PC-3 (cell line): ENCODE data around the gene NAA38. TPM values are rescaled to one million over a fixed set of nuclear protein-coding genes. Genes with fewer than 3 reads are reported as not detected.
A peak's percentile ranks its signal among the peaks of the same experiment; 100 is the strongest.

ENCODE experiments used
- ATAC-seq: fragments of 200-7000 bp; cut with Tn5 transposase; 2 replicates; pipeline ENCODE4 v1.9.1; 2020; ENCODE audit warnings: mild to moderate bottlenecking, moderate library complexity
- BruUV-seq: library from RNA; stranded (reverse); fragments of 400-500 nt; replicated peaks from 2 replicates; lab custom pipeline; 2021; lab: Mats Ljungman, UMichigan
- CTCF ChIA-PET: fragments of 300-600 bp; sonication (Branson Sonifier 250); formaldehyde crosslinking; loops from one replicate; lab custom pipeline; 2022; ENCODE audit warnings: antibody characterized with exemption; lab: Charles Lee
- POLR2A ChIA-PET: fragments of 300-600 bp; sonication (Branson Sonifier 250); formaldehyde crosslinking; loops from one replicate; lab custom pipeline; 2022; ENCODE audit warnings: antibody characterized with exemption; ENCODE audit not compliant: unreplicated experiment; lab: Charles Lee
- DNase-seq: peaks from one replicate; pipeline ENCODE4 v3.0.0-alpha.2; 2015
- H2AFZ ChIP-seq: fragments of 300-600 bp; sonication (generic); 2 replicates; pipeline ENCODE4 v1.6.0; 2016; ENCODE audit warnings: antibody characterized with exemption, low read length
- H3F3A ChIP-seq: fragments of 300-600 bp; sonication (generic); one replicate; pipeline ENCODE4 v1.6.0; 2017; ENCODE audit warnings: antibody characterized with exemption, low read length, control low read depth, mild to moderate bottlenecking; ENCODE audit not compliant: unreplicated experiment
- H3K27ac ChIP-seq: fragments of 300-600 bp; sonication (generic); 2 replicates; pipeline ENCODE4 v1.5.1; 2016; ENCODE audit warnings: mild to moderate bottlenecking, low read length
- H3K27me3 ChIP-seq: fragments of 300-600 bp; sonication (generic); 2 replicates; pipeline ENCODE4 v1.6.1; 2016; ENCODE audit warnings: low read length, mixed read lengths
- H3K36me3 ChIP-seq: fragments of 300-600 bp; sonication (generic); 2 replicates; pipeline ENCODE4 v1.6.1; 2016; ENCODE audit warnings: low read depth, mixed run types, low read length, mixed read lengths
- H3K4me1 ChIP-seq: fragments of 300-600 bp; sonication (generic); 2 replicates; pipeline ENCODE4 v1.5.1; 2016; ENCODE audit warnings: low read length; ENCODE audit not compliant: insufficient read depth
- H3K4me2 ChIP-seq: fragments of 300-600 bp; sonication (generic); 2 replicates; pipeline ENCODE4 v1.6.0; 2016; ENCODE audit warnings: low read length
- H3K4me3 ChIP-seq: fragments of 300-600 bp; sonication (generic); 2 replicates; pipeline ENCODE4 v1.5.1; 2016; ENCODE audit warnings: mild to moderate bottlenecking, low read length, mixed read lengths
- H3K79me2 ChIP-seq: fragments of 300-600 bp; sonication (generic); 2 replicates; pipeline ENCODE4 v1.6.1; 2017; ENCODE audit warnings: low read length, mixed read lengths
- H3K9ac ChIP-seq: fragments of 300-600 bp; sonication (generic); 2 replicates; pipeline ENCODE4 v1.6.0; 2016; ENCODE audit warnings: mild to moderate bottlenecking, low read length
- H3K9me2 ChIP-seq: fragments of 300-600 bp; sonication (generic); replicated peaks from 2 replicates; pipeline ENCODE4 v1.6.1; 2016; ENCODE audit warnings: mixed run types, low read length, mixed read lengths
- H3K9me3 ChIP-seq: fragments of 300-600 bp; sonication (generic); 2 replicates; pipeline ENCODE4 v1.6.1; 2016; ENCODE audit warnings: low read length, mixed read lengths
- H4K20me1 ChIP-seq: fragments of 300-600 bp; sonication (generic); 2 replicates; pipeline ENCODE4 v1.6.1; 2016; ENCODE audit warnings: low read length, mixed read lengths
- CTCF ChIP-seq: fragments of 300-600 bp; sonication (generic); conservative IDR thresholded peaks from 2 replicates; pipeline ENCODE4 v1.5.1; 2017; ENCODE audit warnings: antibody characterized with exemption, low read depth, mild to moderate bottlenecking, low read length
- EZH2 ChIP-seq: fragments of 300-600 bp; sonication (generic); IDR thresholded peaks from one replicate; pipeline ENCODE4 v1.6.1; 2017; ENCODE audit warnings: antibody characterized with exemption, mild to moderate bottlenecking, low read length; ENCODE audit not compliant: unreplicated experiment
- EZH2phosphoT487 ChIP-seq: fragments of 300-600 bp; sonication (generic); IDR thresholded peaks from 2 replicates; pipeline ENCODE4 v1.6.1; 2018; ENCODE audit warnings: mild to moderate bottlenecking, antibody characterized with exemption, low read length, borderline replicate concordance
- intact Hi-C: fragments of 100-400 bp; cut with micrococcal nuclease; formaldehyde crosslinking; loops from 2 replicates; pipeline ENCODE4 v1.9.0; 2023
- total RNA-seq: library from RNA; depleted of rRNA; stranded (reverse); fragments of >200 nt; gene quantifications from 2 replicates; pipeline ENCODE4 v1.2.3, GENCODE V29; 2014

Gene NAA38
- total RNA-seq, 1 experiment from 2014 or later: 403 TPM

- H2AFZ ChIP-seq: no peak overlapping the region
- H3K27ac ChIP-seq: no peak overlapping the region
- no peak overlapping the region for H3K9ac ChIP-seq
- H3K36me3 ChIP-seq: no peaks in the 10 kb centered on the region
- H3K9me2 ChIP-seq: no peaks in the 10 kb centered on the region
- DNase-seq: no peak
- no peak for ATAC-seq
- intact Hi-C loops: no loop called here
- CTCF ChIA-PET: no interaction called here
- POLR2A ChIA-PET: no interaction called here
- peaks cover 22% of the 10 kb centered on the region for H3K79me2 ChIP-seq
- H4K20me1 ChIP-seq: no peaks in the 10 kb centered on the region
- H3K9me3 ChIP-seq: no peaks in the 10 kb centered on the region
- H3K4me2 ChIP-seq: peak overlapping the region; percentile 85
- no TSS peak for BruUV-seq
- H3K4me3 ChIP-seq: peak overlapping the region; percentile 83; the same call in 1 of the 2 replicates
- TF ChIP-seq EZH2phosphoT487: no peak
- TF ChIP-seq EZH2: no peak
- no peak for TF ChIP-seq CTCF
- no peaks in the 10 kb centered on the region for H3F3A ChIP-seq
- peaks cover 37% of the 10 kb centered on the region for H3K4me1 ChIP-seq
- no peaks in the 10 kb centered on the region for H3K27me3 ChIP-seq
Observed at GRCh38 chr17:7838090-7839075, 19.0 kb downstream of the NAA38 start.

- Histone ChIP-seq H2AFZ (peak overlapping the region; percentile 73), H3K9me2 (no peaks in the 10 kb centered on the region), H3K9ac (peak overlapping the region; percentile 75; the same call in 1 of the 2 replicates), H3K27me3 (no peaks in the 10 kb centered on the region), H3K27ac (peak overlapping the region; percentile 32; the same call in 1 of the 2 replicates), H3F3A (no peaks in the 10 kb centered on the region), H3K4me1 (peaks cover 39% of the 10 kb centered on the region), H3K36me3 (no peaks in the 10 kb centered on the region), H3K4me3 (peak overlapping the region; percentile 83), H3K79me2 (peaks cover 22% of the 10 kb centered on the region), H3K4me2 (peak overlapping the region; percentile 85), H3K9me3 (no peaks in the 10 kb centered on the region), H4K20me1 (no peaks in the 10 kb centered on the region)
- ATAC-seq (no peak), DNase-seq (no peak)
- TF ChIP-seq EZH2phosphoT487 (no peak), CTCF (no peak), EZH2 (no peak)
- ChIA-PET POLR2A (no interaction called here), CTCF (no interaction called here)
- intact Hi-C loops: no loop called here
- no TSS peak for BruUV-seq
Observed at GRCh38 chr17:7837408-7838088, 19.8 kb downstream of the NAA38 start.
